ENCODE results near the gene GEMIN8.

Gene GEMIN8

DNA sequence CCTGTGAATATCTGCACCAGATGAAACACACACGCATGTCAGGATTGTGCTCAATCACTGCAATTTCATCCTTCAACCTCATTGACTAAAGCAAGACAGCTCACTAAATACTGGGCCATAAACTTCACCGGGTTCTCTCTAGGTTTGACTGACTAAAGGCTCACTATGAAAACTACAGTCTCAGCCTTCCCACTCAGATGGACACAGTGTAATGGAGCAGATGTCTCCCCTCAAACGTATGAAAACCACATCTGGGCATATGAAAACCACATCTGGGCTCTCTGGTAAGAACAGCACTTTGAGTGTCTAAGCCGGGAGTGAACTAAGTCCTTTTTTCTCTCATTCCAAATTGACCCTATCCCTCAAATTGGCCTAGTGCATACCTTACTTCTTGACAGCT, 15.2 kb downstream of the GEMIN8 start:
- DNase-seq: no peak

DNA sequence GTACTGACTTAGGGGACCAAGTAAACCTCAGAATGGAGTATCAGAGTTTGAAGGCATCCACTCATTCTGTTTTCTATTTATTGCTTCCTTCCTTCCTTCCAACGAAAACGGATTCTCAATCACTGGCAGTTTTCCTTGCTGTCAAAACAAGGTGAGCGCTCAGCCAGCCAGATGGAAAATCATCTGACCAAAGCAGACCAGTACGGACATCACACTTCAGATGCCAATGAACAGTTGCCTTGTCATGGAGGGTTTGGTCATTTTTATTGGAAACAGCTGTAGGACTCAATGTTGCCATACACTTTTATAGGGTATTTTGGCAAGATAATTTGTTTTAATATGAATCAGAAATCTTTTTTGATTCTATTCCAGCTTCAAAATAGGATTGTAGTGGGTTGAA, 16.6 kb downstream of the GEMIN8 start:
- no peak for DNase-seq

DNA sequence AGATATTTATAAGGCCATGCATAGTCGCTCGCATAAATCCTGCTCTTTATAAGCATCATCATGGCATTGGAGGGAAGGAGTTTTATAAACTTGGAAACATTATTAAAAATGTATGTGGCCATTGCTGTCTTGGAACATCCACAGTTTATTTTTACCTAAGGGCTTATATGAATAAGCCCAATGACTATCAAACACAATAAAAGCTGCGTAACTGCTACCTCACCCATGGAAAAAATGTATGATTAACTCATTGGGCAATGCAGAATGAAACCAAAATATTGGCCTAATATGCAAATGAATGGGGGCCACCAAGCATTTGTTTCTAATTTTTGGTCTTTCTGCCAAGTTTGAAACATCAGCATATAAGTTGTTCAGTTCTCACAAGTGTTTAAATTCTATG, 19.1 kb downstream of the GEMIN8 start:
- DNase-seq: no peak

DNA sequence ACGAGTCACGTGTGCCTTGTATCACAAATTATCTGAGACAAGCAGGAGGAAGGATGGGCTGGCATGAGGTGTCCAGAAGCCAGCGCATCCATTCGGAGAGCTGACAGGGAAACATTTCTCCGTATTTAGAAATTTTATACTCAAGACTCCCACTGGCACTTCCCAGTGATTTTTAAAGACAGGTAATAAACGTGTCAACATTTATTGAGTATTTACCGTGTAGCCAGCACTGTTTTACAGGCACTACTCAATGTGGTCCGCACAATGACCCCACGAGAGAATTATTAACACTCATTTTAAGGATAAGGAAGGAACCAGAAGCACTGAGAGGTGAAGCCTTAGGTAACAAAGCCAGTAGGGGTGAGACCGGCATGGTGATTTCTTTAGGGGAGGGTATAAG, 23.2 kb downstream of the GEMIN8 start:
- DNase-seq: no peak

DNA sequence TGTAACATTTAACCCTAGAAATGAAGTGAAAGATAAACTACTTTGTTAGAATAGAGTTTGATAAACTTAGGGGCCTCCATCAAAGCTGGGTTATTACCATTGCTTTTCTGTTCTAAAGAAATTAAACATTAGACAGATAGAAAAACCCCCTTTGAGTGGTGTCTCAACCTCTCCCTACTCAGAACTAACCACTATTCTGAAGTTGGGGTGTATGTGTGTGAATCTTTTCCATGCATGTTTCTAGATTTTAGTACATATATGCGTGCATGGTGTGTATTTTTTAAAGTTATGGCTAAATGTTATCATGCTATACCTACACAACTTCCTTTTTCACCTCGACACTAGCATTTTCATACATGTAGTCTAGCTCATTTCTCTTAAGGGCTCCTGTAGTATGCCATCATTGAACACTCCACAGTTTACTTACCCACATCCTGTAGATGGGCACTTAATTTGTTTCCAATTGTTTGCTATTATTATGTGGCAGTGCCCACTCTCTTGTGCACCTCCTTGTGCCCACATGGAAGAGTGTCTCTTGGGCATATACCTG, 25.7 kb downstream of the GEMIN8 start:
- no peak for DNase-seq

DNA sequence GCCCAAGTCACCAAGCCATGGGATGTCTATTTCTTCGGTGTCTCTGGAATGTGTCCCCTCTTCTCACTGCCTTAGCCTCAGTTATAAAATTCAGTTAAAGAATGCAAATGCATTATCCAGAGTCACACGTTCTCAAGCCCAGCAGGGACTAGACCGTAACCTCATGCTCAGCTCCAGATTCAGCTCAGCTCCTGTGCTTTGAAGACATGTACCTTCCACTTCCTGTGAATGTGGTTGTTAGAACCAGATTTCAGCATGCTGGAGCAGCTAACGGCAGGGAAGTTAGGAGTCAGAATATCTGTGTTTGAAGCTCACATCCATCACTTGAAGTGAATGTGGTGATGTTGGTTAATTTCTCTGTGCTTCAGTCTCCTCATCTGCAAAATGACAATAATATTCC, 26.7 kb downstream of the GEMIN8 start:
- DNase-seq: no peak

DNA sequence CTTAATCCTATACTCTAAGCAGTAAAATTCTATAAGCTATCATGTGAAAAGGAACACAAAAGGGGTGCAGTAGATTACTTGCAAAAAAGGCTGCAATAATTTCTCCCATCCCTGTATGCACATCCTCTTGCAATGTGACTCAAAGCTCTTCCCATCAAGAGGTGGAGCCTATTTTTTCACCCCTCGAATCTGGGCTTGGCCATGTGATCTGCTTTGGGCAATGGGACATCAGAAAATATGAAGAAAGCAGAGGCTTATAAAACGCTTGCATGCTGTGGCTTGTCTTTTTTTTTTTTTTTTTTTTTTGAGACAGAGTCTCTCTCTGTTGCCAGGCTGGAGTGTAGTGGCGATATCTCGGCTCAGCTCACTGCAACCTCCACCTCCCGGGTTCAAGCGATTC, 33.0 kb downstream of the GEMIN8 start:
- DNase-seq: no peak

DNA sequence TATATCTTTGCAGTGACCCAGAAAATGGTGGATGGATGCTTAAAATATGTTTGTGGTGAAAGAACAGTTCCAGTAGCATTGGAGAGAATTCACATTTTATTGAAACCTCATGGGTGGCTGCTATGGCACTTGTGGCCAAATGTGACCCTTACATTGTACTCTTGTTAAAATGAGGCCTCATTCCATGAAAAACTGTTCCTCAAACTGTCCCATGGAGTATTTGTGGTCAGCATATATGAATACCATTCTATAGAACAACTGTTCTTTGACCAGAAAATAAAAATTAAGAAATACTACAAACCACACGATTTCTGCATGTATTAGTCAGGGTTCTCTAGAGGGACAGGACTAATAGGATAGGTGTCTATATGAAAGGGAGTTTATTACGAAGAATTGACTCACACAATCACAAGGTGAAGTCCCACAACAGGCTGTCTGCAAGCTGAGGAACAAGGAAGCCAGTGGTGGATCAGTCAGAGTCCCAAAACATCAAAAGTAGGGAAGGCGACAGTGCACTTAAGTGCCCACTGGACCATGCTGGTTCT, 35.1 kb downstream of the GEMIN8 start:
- no peak for DNase-seq

DNA sequence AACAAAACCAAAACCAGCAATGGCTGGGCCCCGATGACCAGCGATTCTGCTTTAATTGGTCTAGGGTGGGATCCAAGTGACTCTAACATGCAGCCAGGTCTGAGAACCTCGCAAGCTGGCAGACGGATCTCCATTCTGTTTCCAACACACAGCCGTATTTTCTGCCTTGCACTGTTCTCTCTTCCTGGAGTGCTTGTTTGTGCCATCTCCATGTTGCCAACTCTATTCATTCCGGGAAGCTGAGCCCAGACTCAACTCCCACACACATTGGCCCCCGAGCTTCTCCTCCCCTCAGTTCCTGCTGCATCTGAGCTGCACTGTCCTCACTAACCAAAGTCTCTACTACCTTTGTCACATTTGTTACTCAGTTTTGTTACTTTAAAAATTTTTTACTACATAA, 35.6 kb downstream of the GEMIN8 start:
- no peak for DNase-seq

DNA sequence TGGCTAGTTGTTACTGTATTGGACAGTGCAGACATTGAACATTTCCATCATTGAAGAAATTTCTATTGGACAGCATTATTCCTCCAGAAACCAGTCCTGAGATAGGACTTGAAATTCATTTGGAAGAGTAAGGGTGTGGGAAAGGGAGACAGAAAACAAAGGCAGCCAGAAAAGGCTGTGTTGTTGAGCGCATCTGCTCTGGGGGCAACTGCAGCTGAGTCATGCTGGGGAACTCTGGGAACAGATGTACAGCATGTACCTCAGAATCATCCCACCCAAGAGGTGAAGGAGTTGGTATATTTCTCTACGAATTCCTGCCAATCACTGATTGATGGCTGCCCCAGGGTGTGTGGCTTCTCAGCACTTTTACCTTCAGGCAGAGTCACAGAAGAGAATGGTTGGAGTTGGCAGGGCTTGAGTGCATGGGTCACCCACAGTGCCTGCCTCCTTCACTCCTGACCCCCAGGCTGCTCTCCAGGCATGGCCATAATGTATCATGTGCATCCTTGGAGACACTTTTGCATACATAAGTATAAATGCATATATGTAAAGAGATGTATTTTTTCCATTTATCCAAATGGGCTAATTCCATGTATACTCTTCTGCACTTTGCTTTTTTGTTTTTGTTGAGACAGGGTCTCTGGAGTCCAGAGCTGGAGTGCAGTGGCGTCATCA, 39.4 kb downstream of the GEMIN8 start:
- DNase-seq: no peak

DNA sequence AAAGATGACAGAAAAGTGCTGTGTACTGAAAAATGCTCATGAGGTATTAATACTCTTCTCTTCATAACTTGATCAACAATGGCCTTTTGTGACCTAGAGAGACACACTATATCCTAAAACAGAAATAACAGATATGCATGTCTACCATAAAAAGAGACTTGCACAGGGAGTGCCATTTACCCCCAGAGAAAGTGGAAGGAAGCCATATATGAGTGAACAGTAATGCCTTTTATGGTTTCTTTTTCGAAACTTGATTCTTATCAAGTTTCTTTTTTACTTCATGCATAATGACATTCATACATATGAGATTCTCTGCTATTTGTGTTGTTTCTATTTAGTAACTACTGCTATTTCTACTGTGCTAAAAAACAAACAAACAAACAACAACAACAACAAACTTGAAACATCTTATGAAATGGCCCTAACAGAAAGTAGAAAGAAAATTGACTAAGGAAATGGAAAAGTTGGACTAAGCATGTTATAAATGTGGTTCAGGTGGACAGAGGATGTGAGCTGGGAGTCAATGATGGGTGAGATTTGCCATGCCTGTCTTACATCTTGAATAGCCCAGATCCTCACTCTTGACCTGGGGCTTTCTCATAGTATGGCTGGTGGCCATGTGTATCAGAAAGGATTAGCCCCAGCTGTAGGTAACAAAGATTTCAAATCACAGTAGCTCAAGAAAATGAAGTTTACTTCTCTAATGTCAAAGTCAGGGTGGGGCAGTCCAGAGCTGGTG, 43.8 kb downstream of the GEMIN8 start:
- no peak for DNase-seq

DNA sequence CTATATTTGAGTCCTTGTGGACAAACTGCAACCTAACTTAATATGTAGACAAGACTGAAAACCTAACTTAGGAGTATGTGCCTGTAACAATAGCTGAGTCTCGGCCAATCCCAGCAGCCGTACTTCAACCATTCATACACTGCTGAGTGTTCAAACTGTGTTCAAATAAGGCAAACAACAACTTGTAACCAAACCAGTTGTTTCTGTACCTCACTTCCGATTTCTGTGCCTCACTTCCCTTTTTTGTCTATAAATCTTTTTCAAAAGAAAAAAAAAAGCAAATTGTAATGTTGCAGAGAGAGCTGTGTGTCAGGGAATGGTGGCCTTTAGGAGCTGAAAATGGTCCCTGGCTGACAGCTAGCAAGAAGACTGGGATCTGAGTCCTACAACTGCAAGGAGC, 46.0 kb downstream of the GEMIN8 start:
- DNase-seq: no peak

DNA sequence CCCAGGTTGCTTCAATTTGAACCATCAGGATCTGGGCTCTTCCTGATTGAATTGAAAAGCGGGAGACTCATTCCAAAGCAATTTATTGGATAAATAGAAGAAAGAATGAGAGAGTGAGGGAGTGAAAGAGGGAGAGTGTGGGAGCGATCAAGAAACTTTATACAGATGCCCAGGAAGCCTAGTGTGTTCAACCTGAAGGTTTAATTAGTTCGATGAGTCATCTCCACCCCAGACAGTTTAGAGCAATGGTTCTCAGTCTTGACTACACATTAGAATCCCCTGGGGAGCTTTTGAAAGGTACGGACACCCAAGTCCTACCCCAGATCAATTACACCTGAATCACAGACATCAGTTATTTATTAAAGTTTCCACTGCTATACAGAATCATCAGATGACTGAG, 61.5 kb downstream of the GEMIN8 start:
- DNase-seq: no peak

DNA sequence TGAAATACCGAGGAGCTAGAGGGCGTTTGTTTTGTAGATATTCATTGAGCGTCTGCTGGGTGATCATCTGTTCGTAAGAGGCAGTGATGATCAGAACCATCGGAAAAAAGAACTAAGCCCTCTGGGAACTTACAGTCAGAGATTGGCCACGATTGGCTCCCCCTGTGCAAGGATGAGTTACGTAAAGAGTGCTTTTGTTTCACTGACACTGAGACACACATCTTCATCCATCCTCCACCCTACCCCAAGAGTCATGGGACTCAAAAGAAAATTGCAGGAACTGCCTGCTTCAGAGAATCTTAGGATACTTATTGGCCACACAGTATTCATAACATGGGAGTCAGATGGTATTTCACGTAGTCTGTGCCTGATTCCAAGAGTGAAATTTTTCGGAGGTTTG, 62.1 kb downstream of the GEMIN8 start:
- DNase-seq: no peak

DNA sequence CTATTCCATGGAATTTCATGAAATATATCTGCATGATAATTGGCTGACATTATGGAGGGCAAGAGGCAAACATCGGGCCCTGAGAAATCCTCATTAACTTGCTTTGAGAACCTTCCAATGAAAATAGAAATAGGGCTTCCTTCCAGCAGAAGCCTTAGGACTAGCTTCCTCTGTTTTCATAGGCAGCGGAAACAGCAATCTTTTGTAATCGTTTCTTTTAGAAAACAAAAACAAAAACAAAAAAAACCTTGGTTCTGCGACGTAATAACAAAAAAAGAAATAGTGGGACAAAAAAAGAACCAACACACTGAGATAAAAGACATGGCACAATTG, 62.9 kb downstream of the GEMIN8 start:
- no peak for DNase-seq

DNA sequence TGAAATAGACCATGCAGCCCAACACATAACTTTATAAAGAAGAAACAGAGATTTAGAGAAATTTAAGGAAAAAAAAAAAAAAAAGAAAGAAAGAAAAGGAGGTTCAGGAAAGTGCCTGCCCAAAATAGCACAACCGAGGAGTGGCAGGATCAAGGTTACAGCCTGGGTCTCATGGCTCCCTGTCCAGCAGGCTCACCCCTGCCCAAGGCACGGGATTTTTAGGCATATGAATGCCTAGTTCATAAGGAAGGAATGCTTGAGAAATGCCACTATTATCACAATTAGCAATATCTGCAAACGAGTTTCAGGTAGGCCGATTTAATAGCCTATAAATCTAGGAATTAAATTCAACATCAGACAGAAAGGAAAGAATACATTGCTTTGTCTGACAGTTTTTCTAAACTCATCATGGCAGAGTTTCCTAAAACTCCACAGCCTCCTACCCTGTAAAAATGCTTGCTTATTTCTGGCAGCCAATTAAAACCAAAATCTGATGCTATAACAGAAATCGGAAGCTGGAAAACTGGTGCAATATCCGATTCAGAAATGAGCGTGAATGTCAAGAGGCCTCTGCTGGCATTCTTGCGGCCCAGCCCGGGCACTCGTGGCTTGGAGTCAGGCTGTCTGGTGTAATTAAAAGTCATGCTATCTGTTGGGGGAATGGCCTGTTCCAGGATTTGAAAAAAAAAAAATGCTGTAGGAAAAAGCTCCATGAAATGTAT, 63.5 kb downstream of the GEMIN8 start:
- no peak for DNase-seq

DNA sequence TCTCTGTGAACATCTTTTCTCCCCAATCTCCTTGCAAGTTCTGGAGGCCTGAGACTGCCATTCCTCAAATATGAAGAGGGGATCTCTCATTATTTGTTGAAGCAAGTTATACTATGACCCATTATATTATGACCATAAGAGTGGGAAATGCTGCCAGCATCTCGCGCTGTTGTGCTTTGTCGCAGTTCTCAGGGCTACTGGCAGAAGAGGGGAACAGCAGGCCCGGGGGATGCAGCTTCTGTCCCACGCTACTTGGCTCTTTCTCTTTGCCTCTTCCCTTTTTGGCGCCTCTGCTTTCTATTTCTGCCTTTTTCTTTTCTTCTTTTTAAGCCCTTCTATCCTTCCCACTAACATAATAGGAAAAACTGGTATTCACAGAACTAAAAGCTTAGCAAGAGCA, 64.2 kb downstream of the GEMIN8 start:
- no peak for DNase-seq

DNA sequence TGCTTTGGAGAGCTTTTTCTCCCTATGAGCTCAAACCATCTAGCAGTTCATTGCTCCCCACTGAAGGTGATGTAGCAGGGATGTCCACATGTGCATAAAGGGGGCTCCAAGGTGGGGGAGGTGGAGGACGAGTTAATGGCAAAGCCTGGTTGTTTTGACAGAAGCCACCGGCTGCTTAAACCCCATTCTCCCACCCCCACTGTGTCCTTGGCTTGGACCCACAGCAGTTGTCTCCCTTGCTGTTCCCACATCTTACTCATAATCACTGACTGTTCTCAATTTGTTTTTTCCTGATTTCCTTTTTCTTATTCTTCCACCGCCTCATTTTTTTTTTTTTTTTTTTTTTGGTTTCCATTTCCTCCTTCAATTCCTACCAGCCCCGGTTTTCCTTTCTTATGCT, 72.7 kb downstream of the GEMIN8 start:
- no peak for DNase-seq
